CD4-positive, alpha-beta T cell treated with Interleukin-15 for 4 hours (primary cell): Measurements from ENCODE around the gene DNAH9.

Experiments
- DNase-seq: peaks from one replicate; pipeline ENCODE4 v3.0.0-alpha.2; 2020; ENCODE audit warnings: low spot score

The DNAH9 gene

GRCh38 chr17:11757815-11758214 lies 159.5 kb downstream of the DNAH9 start:
- no peak for DNase-seq

GRCh38 chr17:11768106-11768505 lies 169.8 kb downstream of the DNAH9 start:
- no peak for DNase-seq

GRCh38 chr17:11768981-11769380 lies 170.7 kb downstream of the DNAH9 start:
- no peak for DNase-seq

GRCh38 chr17:11772031-11772430 lies 173.8 kb downstream of the DNAH9 start:
- no peak for DNase-seq

GRCh38 chr17:11779892-11780291 lies 181.6 kb downstream of the DNAH9 start:
- DNase-seq, result no peak

GRCh38 chr17:11780621-11781020 lies 182.4 kb downstream of the DNAH9 start:
- no peak for DNase-seq

GRCh38 chr17:11786711-11787438 lies 188.6 kb downstream of the DNAH9 start:
- DNase-seq, result no peak

- DNase-seq, result no peak
These were observed 197.6 kb downstream of the DNAH9 start for GRCh38 chr17:11795906-11796305.

GRCh38 chr17:11797803-11798202 lies 199.5 kb downstream of the DNAH9 start:
- no peak for DNase-seq

GRCh38 chr17:11803231-11803969 lies 205.1 kb downstream of the DNAH9 start:
- no peak for DNase-seq

GRCh38 chr17:11805138-11805537 lies 206.9 kb downstream of the DNAH9 start:
- no peak for DNase-seq

GRCh38 chr17:11805952-11806351 lies 207.7 kb downstream of the DNAH9 start:
- no peak for DNase-seq

- no peak for DNase-seq
These were observed 209.3 kb downstream of the DNAH9 start for GRCh38 chr17:11807606-11808005.

GRCh38 chr17:11813278-11813677 lies 215.0 kb downstream of the DNAH9 start:
- DNase-seq, result no peak

- DNase-seq, result no peak
These were observed 215.6 kb downstream of the DNAH9 start for GRCh38 chr17:11813871-11814270.

- DNase-seq, result no peak
These were observed 216.5 kb downstream of the DNAH9 start for GRCh38 chr17:11814655-11815262.

GRCh38 chr17:11816409-11816808 lies 218.1 kb downstream of the DNAH9 start:
- DNase-seq, result no peak

- no peak for DNase-seq
These were observed 225.6 kb downstream of the DNAH9 start for GRCh38 chr17:11823862-11824261.

GRCh38 chr17:11825572-11826209 lies 227.4 kb downstream of the DNAH9 start:
- DNase-seq, result no peak

GRCh38 chr17:11832401-11833137 lies 234.3 kb downstream of the DNAH9 start:
- no peak for DNase-seq

- DNase-seq, result no peak
These were observed 238.2 kb downstream of the DNAH9 start for GRCh38 chr17:11836508-11836907.

- DNase-seq, result no peak
These were observed 241.8 kb downstream of the DNAH9 start for GRCh38 chr17:11840052-11840451.
